GM18873 (cell line): ENCODE measurements around the gene DAB2IP.

Experiments used
- ATAC-seq: cut with Tn5 transposase; IDR thresholded peaks from one replicate; pipeline ENCODE4 v1.9.1; 2021; ENCODE audit warnings: mild to moderate bottlenecking, moderate library complexity, moderate number of reproducible peaks; ENCODE audit not compliant: unreplicated experiment, low FRiP score

DAB2IP gene

DNA sequence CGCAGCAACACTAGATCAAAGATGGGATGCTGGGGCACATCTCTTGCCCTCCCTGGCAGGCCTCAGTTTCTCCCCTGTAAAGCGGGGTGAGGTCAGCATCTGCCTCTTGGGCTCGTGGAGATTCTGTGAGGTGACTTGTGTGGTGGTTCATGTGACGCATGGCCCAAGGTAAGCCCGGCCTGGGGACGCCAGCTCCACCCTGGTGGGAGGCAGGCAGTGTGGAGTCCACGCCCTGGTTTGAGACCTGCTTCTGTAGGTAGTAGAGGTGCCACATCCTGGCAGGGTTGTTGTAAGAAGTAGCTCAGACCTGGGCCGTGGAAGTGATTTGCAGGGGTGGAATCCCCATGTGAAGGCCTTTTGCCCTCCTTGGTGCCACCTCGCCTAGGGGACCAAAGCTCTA is 101.5 kb downstream of the DAB2IP start:
- ATAC-seq = no peak

DNA sequence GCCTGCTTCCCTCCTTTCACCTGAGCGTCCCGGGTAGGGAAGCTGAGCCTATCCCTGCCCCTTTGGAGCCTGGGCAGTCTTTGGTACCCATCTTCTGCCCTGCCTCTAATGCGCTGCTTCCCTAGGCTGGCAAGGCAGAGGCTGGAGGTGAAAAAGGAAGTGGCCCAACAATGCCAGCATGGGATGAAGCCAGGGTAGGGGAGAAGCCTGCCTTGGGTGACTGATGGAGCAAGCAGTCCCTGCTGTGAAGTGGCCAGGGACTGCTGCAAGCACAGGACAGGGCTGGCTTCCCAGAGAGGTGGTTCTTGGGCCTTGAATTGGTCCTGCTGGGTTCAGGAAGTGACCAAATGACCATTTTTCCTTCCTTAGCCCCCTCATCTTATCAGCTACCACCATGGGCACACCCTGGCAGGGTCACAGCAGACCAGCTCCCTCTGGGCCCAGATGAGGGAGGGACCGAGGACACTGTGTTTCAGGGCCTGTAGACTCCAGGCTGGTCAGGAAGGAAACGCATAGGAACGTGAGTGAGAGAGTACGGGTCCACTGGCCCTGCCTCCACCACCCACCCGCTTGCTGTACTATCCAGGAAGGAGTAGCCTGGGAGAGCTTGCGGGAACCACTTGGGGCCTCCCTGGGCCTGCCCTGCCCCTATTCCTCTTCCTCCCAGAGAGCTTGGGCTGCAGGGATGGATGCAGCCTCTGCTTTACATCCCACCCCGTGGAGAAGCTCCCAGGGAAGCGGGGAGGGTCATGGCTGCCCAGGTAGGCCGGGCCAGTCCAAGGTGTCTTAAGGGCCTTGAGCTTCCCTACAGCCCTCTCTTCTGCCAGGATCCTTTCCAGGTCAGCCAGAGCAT is 102.6 kb downstream of the DAB2IP start:
- ATAC-seq = no peak

- ATAC-seq = no peak
Measured at GRCh38 chr9:121754655-121755436, 103.4 kb downstream of the DAB2IP start.

DNA sequence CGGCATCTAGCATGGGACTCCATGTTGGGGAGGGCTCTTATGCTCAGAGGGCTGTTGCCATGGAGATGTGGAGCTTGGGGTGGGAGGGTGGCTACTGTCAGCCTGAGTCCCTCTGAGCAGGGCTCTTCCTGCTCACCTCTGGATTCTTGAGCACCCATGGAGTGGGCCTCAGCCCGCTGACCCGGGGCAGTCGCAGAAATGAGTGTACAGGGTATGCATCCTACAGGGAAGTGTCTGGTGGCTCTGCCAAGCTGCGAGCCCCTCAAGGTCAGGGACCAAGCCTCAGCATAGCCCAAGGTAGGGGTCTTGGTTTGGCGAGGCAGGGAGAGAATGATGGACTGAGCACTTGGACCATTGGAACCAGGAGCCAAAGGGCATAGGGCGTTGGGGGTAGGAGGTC is 104.1 kb downstream of the DAB2IP start:
- no peak for ATAC-seq

DNA sequence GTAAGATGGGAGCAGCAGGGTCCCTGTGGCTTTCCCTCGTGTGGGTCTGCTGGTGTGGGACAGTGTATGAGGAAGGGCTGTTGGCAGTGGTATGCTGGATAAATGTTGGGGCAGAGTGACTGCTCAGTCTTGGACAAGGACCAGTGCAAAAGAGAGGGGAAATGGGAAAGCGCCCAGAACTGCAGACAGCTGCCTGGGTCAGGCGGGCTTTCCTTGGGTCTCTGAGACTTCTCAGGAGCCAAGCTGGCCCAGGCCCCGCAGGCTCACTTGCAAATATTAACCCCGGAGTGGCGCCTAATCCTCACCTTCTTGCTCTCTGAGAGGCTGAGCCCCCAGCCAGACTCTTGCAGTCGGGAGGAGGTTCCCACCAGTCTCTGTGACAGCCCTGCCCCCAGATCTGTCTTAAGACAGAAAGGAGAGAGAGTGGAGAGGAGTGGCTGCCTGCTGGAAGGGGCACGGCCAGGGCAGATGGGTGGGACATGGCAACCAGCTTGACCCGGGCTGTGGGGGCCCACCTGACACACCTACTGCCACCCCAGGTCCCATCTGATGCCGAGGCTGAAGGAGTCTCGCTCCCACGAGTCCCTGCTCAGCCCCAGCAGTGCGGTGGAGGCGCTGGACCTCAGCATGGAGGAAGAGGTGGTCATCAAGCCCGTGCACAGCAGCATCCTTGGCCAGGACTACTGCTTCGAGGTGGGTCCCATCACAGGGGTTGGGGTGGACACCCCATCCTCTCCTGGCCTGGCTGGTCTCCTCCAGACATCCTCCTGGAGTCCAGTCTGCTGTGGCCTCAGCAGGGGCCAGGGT is 105.2 kb downstream of the DAB2IP start:
- no peak for ATAC-seq

DNA sequence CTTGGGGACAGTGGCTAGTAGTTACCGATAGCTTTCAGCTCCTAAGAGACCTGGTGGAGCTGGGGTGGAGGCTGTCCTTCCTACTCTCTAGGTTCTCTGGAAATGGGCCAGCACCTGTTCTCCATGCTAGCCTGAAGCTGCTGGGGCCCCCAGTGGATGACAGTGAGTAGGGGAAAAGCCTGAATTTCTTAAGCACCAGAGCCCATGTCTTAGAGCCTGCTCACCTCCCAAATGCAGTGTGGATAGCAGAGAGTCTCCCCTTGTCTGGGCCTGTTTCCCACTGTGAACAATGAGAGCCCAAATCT is 105.8 kb downstream of the DAB2IP start:
- no peak for ATAC-seq

DNA sequence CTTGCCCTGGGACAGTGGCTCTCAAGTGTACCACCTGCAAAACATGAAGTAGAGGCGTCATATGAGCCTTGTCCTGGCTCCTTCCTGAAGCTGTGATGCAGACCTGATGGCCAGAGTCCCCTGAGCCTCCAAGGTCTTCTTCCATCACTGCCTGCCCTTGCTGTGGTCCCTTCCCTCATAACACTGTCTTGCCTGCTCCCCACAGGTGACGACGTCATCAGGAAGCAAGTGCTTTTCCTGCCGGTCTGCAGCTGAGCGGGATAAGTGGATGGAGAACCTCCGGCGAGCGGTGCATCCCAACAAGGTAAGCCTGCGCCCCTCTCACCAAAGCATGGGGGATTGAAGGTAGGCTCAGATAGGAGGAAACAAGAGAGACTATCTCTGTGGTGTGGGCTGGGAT is 107.3 kb downstream of the DAB2IP start:
- no peak for ATAC-seq

- ATAC-seq = no peak
Measured at GRCh38 chr9:121759996-121760395, 108.6 kb downstream of the DAB2IP start.

DNA sequence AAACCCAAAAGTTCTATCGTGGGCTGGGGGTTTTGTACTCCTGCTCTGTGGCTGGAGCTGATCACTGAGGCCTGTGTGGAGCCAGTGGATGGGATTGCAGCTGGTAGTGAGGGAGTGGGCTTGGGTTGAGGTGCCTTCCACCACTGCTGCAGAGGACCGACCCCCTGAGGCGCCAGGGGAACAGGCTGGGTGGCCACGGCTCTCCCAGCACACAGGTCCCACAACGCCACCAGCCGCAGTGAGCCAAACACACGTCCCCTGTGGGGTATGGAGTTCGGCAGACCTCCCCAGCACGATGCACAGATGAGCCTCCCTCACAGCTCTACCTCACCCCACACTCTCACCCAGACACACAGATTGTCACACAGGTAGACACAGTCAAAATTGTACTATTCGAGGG is 109.1 kb downstream of the DAB2IP start:
- ATAC-seq = no peak

- no peak for ATAC-seq
Measured at GRCh38 chr9:121763131-121763530, 111.7 kb downstream of the DAB2IP start.

GRCh38 chr9:121763561-121764370 is 112.3 kb downstream of the DAB2IP start:
- ATAC-seq = no peak

DNA sequence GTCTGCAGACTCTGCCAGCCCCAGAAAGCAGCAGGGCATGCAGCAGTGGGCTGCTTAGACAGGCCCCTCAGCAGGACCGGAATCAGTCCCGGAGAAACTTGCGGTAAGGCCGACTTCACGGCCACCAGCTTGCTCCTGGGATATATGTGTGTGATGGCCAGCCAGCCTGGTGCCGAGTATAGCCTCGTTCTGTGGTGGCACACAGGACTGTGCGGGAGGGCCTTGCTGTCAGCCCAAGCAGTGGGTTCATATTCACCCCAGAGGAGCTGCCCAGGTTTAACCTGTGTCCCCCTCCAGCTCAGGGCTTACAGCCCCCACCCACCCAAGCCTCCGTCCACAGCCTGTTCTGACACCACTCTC is 112.9 kb downstream of the DAB2IP start:
- no peak for ATAC-seq

DNA sequence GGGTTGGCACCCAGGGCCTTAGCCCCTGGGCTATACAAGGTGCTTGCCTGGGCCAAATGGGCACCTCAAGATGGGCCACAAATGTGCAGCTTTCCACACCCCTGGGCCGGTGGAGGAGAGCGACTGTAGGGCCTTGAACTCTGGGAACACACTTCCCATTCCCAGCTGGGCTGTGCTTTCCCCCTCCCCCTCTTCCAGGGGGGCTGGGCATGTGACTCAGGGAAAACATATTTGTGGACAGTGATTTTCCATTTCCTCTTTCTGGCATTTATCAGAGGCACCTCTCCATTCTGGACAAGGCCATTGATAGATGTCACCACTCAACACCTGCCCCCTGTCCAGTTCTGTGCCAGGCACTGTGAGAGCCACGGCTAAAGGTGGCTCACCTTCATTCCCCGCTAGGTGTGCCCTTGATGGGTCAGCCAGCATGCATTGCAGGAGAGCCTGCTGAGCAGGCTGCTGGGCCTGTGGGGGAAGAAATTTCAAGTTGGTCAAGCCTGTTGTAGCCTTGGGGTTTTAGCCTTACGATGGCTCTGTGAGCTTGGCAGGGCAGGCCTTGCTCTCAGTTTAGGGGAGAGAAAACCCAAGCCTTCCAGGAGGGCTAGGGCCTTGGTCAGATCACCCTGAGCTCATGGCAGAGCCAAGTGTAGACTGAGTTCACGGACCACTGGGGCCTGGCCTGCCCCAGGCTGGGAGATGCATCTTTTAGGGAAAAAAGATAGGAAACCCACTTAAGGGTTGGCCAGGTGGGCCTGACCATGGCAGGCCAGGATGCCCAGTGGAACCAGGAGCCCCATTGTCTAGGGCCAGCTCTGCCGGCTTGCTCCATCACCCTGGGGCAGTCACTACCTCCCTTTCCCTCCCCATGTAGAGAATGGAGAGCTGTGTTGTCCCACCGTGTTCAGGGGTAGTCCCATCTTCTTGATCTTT is 113.9 kb downstream of the DAB2IP start:
- ATAC-seq = no peak

DNA sequence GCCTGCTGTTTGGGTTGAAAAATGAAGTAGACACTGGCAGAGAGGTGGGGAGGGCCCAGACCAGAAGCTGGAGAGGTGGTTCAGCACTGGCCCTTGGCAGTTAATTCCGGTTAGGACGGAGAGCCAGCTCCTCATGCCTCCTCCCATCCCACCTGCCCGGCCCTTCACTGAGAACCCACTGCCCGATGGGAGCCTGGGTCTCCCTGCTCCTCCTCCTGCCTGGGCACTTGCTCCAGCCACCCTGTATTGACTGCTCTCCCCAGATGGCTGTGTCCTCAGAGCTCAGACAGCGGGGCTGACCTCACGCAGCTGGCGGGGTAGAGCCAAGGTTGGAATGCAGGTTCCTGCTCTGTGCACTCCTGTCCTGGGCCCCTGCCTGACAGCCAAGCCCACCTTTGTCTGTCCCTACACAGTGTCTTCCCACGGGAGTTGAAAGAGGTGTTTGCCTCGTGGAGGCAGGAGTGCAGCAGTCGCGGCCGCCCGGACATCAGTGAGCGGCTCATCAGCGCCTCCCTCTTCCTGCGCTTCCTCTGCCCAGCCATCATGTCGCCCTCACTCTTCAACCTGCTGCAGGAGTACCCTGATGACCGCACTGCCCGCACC is 114.7 kb downstream of the DAB2IP start:
- ATAC-seq = no peak

DNA sequence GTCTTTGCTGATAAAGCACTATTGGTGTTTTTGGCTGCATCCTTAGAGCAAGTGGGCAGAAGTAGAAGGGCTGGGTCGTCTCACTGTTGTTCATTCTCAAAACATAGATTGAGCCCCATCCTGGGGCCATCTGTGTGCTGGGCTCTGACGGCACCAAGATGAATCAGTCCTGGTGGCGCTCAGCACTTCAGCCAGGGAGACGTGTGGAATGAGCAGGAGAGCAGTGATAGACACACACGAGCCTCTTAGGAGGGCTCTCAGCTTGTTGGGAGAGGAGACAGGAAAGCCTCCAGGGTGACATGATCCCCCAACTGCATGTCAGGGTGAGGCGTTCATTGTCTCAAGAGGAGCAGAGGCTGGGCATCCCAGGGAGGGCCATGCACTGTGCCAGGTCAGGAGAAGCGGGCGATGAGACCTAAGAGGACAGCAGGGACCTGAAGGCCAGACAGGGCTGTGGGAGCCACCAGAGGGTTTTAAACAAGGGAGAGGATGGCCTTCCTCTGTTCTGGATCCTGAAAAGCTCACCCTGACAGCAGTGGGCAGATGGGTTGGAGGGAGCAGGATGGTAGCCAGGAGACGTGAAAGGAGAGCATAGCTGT is 115.8 kb downstream of the DAB2IP start:
- no peak for ATAC-seq

DNA sequence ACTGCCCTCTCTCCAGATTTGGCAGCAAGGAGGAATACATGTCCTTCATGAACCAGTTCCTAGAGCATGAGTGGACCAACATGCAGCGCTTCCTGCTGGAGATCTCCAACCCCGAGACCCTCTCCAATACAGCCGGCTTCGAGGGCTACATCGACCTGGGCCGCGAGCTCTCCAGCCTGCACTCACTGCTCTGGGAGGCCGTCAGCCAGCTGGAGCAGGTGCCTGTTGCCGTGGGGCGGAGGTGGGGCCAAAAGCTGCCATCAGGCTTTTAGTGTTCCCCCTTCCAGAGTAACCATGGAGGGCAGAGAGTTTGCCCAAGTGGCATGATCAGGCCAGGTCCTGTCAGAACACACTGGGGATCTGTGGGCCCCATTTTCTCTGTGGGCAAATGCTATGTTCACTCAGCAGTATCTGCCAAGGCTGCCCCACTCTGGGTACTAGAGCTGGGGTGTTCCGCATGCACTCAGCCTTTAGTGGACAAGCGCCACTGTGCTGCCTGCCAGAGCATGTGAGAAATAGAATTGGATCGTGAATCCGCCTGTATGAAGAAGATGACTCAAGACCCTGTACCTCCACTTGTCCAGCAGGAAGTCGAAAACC is 117.1 kb downstream of the DAB2IP start:
- ATAC-seq = no peak

GRCh38 chr9:121769939-121770338 is 118.5 kb downstream of the DAB2IP start:
- ATAC-seq = no peak
